ENCODE measurements around the gene SMPDL3A. TPM values are rescaled to one million over a fixed set of nuclear protein-coding genes. Genes with fewer than 3 reads are reported as not detected.

The SMPDL3A gene
- total RNA-seq, 1 experiment from 2014 or later: 1.8 TPM

- no TSS peak for BruUV-seq (replicated peaks)
- H3K27me3 ChIP-seq (ENCODE audit: control insufficient read depth, insufficient read depth, low read length): peaks cover 10% of the 10 kb centered on the region; the same call in 1 of the 2 replicates
- H3K27ac ChIP-seq (ENCODE audit: low read length): no peak overlapping the region
- in situ Hi-C loops (cut with HindIII; ENCODE audit: low pct_unique_long_range_greater_than_20kb, low sequenced_read_pairs): no loop called here
- no peak overlapping the region for H3K4me3 ChIP-seq (ENCODE audit: low read depth in 2 of 2, low read length in 2 of 2)
- H3K9me3 ChIP-seq (ENCODE audit: control insufficient read depth, insufficient read depth, low read depth, low read length): no peaks in the 10 kb centered on the region
- no peaks in the 10 kb centered on the region for H3K36me3 ChIP-seq (ENCODE audit: control insufficient read depth, insufficient read depth, low read length)
- ATAC-seq (no peak), DNase-seq (ENCODE audit: low read depth, low spot score) (no peak)
- TF ChIP-seq REST (IDR thresholded peaks at IDR 0.05; ENCODE audit: insufficient read depth in 1 of 2, low read depth in 2 of 2, low read length in 1 of 2): no peak
- TF ChIP-seq CTCF (IDR thresholded peaks at IDR 0.05): no peak
- TF ChIP-seq SIN3A (IDR thresholded peaks at IDR 0.05; ENCODE audit: borderline replicate concordance, insufficient read depth, low read depth, low read length): no peak
- TF ChIP-seq TCF7L2 (IDR thresholded peaks at IDR 0.05; ENCODE audit: low read depth, low read length): no peak
- TF ChIP-seq POLR2AphosphoS5 (IDR thresholded peaks at IDR 0.05; ENCODE audit: low read depth, low read length): no peak
- intact Hi-C loops (cut with micrococcal nuclease; ENCODE audit: unreplicated experiment): no loop called here
- H3K4me1 ChIP-seq (ENCODE audit: control insufficient read depth, insufficient read depth, low read length): peaks cover 9% of the 10 kb centered on the region; the same call in 1 of the 2 replicates
- ChIA-PET POLR2A (no interaction called here), CTCF (no interaction called here)
Measured at GRCh38 chr6:122785891-122786290, 3.2 kb upstream of the SMPDL3A start.

GRCh38 chr6:122787721-122788120 is 1.3 kb upstream of the SMPDL3A start:
- Histone ChIP-seq H3K4me3 (ENCODE audit: low read depth in 2 of 2, low read length in 2 of 2) (no peak overlapping the region), H3K9me3 (ENCODE audit: control insufficient read depth, insufficient read depth, low read depth, low read length) (no peaks in the 10 kb centered on the region), H3K27me3 (ENCODE audit: control insufficient read depth, insufficient read depth, low read length) (peaks cover 10% of the 10 kb centered on the region; the same call in 1 of the 2 replicates), H3K36me3 (ENCODE audit: control insufficient read depth, insufficient read depth, low read length) (no peaks in the 10 kb centered on the region), H3K4me1 (ENCODE audit: control insufficient read depth, insufficient read depth, low read length) (peaks cover 9% of the 10 kb centered on the region; the same call in 1 of the 2 replicates), H3K27ac (ENCODE audit: low read length) (no peak overlapping the region)
- ATAC-seq: no peak
- intact Hi-C loops (cut with micrococcal nuclease; ENCODE audit: unreplicated experiment): no loop called here
- TF ChIP-seq TCF7L2 (IDR thresholded peaks at IDR 0.05; ENCODE audit: low read depth, low read length): no peak
- TF ChIP-seq REST (IDR thresholded peaks at IDR 0.05; ENCODE audit: insufficient read depth in 1 of 2, low read depth in 2 of 2, low read length in 1 of 2): no peak
- TF ChIP-seq CTCF (IDR thresholded peaks at IDR 0.05): no peak
- TF ChIP-seq SIN3A (IDR thresholded peaks at IDR 0.05; ENCODE audit: borderline replicate concordance, insufficient read depth, low read depth, low read length): no peak
- no peak for TF ChIP-seq POLR2AphosphoS5 (IDR thresholded peaks at IDR 0.05; ENCODE audit: low read depth, low read length)
- no peak for DNase-seq (ENCODE audit: low read depth, low spot score)
- ChIA-PET POLR2A (no interaction called here), CTCF (no interaction called here)
- in situ Hi-C loops (cut with HindIII; ENCODE audit: low pct_unique_long_range_greater_than_20kb, low sequenced_read_pairs): no loop called here
- BruUV-seq (replicated peaks): no TSS peak

Data from Panc1 (cell line).